Small intestine (tissue), 7 donors: ENCODE measurements around the gene VCL. TPM values are rescaled to one million over a fixed set of nuclear protein-coding genes. Genes with fewer than 3 reads are reported as not detected.
A peak's percentile ranks its signal among the peaks of the same experiment; 100 is the strongest.

Experiments used
- DNase-seq, 2 donors: peaks; one replicate each; pipeline versions ENCODE4 v3.0.0 to v3.0.0-alpha.2; 2013
- FAIRE-seq: peaks from 2 replicates; lab custom pipeline; 2012; peaks lifted over from hg19 to GRCh38; lab: Jason Lieb, UNC
- H3K27ac ChIP-seq, 3 donors: one replicate each; pipeline ENCODE4 v1.5.1; 2013; ENCODE audit warnings: low read length in 2 of 3, mild to moderate bottlenecking in 2 of 3, control low read depth in 1 of 3, inconsistent platforms in 1 of 3, low read depth in 1 of 3, moderate library complexity in 1 of 3
- H3K27me3 ChIP-seq, 3 donors: one replicate each; pipeline ENCODE4 v1.6.1; 2013; ENCODE audit warnings: low read length in 3 of 3, inconsistent platforms in 1 of 3; ENCODE audit not compliant: control insufficient read depth in 3 of 3, insufficient read depth in 3 of 3
- H3K36me3 ChIP-seq, 3 donors: one replicate each; pipeline ENCODE4 v1.6.1; 2013; ENCODE audit warnings: low read length in 3 of 3, inconsistent platforms in 1 of 3, low read depth in 1 of 3, mild to moderate bottlenecking in 1 of 3, moderate library complexity in 1 of 3; ENCODE audit not compliant: control insufficient read depth in 3 of 3, insufficient read depth in 2 of 3
- H3K4me1 ChIP-seq, 3 donors: one replicate each; pipeline ENCODE4 v1.6.1; 2013; ENCODE audit warnings: low read length in 2 of 3, inconsistent platforms in 1 of 3, low read depth in 1 of 3, mild to moderate bottlenecking in 1 of 3, moderate library complexity in 1 of 3; ENCODE audit not compliant: control insufficient read depth in 3 of 3, insufficient read depth in 2 of 3
- H3K4me3 ChIP-seq, 3 donors: one replicate each; pipeline ENCODE4 v1.5.1; 2013; ENCODE audit warnings: low read length in 3 of 3, control low read depth in 1 of 3, inconsistent platforms in 1 of 3, low read depth in 1 of 3, mild to moderate bottlenecking in 1 of 3, moderate library complexity in 1 of 3
- H3K9me3 ChIP-seq, 2 donors: one replicate each; pipeline ENCODE4 v1.6.1; 2013; ENCODE audit warnings: low read depth in 1 of 2, low read length in 1 of 2; ENCODE audit not compliant: control insufficient read depth in 2 of 2, insufficient read depth in 1 of 2
- WGBS, 3 donors: extraction: QIAGEN DNeasy Blood & Tissue Kit; methylation state at CpG; one replicate each; pipeline ENCODE4 v1.1.7; 2013; 5-methylcytosine and 5-hydroxymethylcytosine counted together
- polyA plus RNA-seq, 4 donors: library from polyadenylated mRNA; stranded (reverse) in 3 of 4; unstranded in 1 of 4; fragments of 200-250 nt in 3 of 4; fragments of 120-200 nt in 1 of 4; gene quantifications; one replicate each; pipeline versions ENCODE4 v1.2.1 to v1.2.3, GENCODE V29; 2013
- donor health status: healthy with polysubstance abuse.
- donor health status: control.
- donor health status: control.
- donor health status: Bipolar disorder and iron deficiency.
- donor health status: healthy.

VCL gene
- polyA plus RNA-seq, 4 donors = 8.9 to 32.2 (median 20.9) TPM

GRCh38 chr10:73967022-73967429 is 30.9 kb upstream of the VCL start:
- Histone ChIP-seq H3K27me3 (no peaks in the 10 kb centered on the region), H3K27ac (peak overlapping the region in 2 of 3 donors; percentile 90 to 98), H3K4me3 (no peak overlapping the region), H3K36me3 (no peaks in the 10 kb centered on the region), H3K9me3 (no peaks in the 10 kb centered on the region), H3K4me1 (peaks cover 0 to 30% (median 4%) of the 10 kb centered on the region in 3 donors)
- no peak for DNase-seq
- 76 to 85% (median 83%) methylated on average over 4 of the region's 4 CpGs for WGBS, 3 donors
- no peak for FAIRE-seq

GRCh38 chr10:73967544-73967943 is 30.4 kb upstream of the VCL start:
- no peaks in the 10 kb centered on the region for H3K36me3 ChIP-seq
- peak overlapping the region in 2 of 3 donors; percentile 71 to 90 for H3K27ac ChIP-seq
- DNase-seq (no peak), FAIRE-seq (no peak)
- H3K4me1 ChIP-seq = peaks cover 0 to 31% (median 4%) of the 10 kb centered on the region in 3 donors
- no peak overlapping the region for H3K4me3 ChIP-seq
- no peaks in the 10 kb centered on the region for H3K27me3 ChIP-seq
- H3K9me3 ChIP-seq = no peaks in the 10 kb centered on the region
- WGBS, 3 donors = 84 to 95% (median 93%) methylated on average over 5 of the region's 5 CpGs

GRCh38 chr10:73968098-73968521 is 29.8 kb upstream of the VCL start:
- FAIRE-seq (no peak), DNase-seq (no peak)
- Histone ChIP-seq H3K4me1 (peaks cover 0 to 31% (median 4%) of the 10 kb centered on the region in 3 donors), H3K27ac (peak overlapping the region in 2 of 3 donors; percentile 34 to 90), H3K4me3 (no peak overlapping the region), H3K9me3 (no peaks in the 10 kb centered on the region), H3K27me3 (no peaks in the 10 kb centered on the region), H3K36me3 (no peaks in the 10 kb centered on the region)
- WGBS, 3 donors = 61 to 90% (median 75%) methylated on average over 6 of the region's 6 CpGs

GRCh38 chr10:73969224-73969841 is 28.6 kb upstream of the VCL start:
- WGBS, 3 donors = 50 to 67% (median 51%) methylated on average over 5 of the region's 5 CpGs
- no peaks in the 10 kb centered on the region for H3K27me3 ChIP-seq
- H3K9me3 ChIP-seq = no peaks in the 10 kb centered on the region
- FAIRE-seq = no peak
- H3K4me3 ChIP-seq = no peak overlapping the region
- H3K4me1 ChIP-seq = peaks cover 0 to 31% (median 4%) of the 10 kb centered on the region in 3 donors
- peak overlapping the region in 1 of 3 donors; percentile 42 for H3K27ac ChIP-seq
- peak; percentile 66 to 80 for DNase-seq
- H3K36me3 ChIP-seq = no peaks in the 10 kb centered on the region

- no peak for FAIRE-seq
- Histone ChIP-seq H3K4me1 (peaks cover 0 to 27% (median 4%) of the 10 kb centered on the region in 3 donors), H3K9me3 (peaks cover 0 to 3% of the 10 kb centered on the region in 2 donors), H3K27ac (no peak overlapping the region), H3K27me3 (no peaks in the 10 kb centered on the region), H3K4me3 (no peak overlapping the region), H3K36me3 (no peaks in the 10 kb centered on the region)
- WGBS, 3 donors = 79 to 92% (median 89%) methylated on average over 2 of the region's 2 CpGs
- no peak for DNase-seq
These were observed 27.1 kb upstream of the VCL start for GRCh38 chr10:73970845-73971244.

- H3K9me3 ChIP-seq = peaks cover 0 to 3% of the 10 kb centered on the region in 2 donors
- H3K4me3 ChIP-seq = no peak overlapping the region
- H3K27ac ChIP-seq = no peak overlapping the region
- DNase-seq = peak; percentile 36 to 41
- H3K27me3 ChIP-seq = no peaks in the 10 kb centered on the region
- WGBS, 3 donors = 59 to 80% (median 60%) methylated on average over 2 of the region's 2 CpGs
- H3K4me1 ChIP-seq = peaks cover 0 to 19% (median 4%) of the 10 kb centered on the region in 3 donors
- no peak for FAIRE-seq
- H3K36me3 ChIP-seq = no peaks in the 10 kb centered on the region
These were observed 26.1 kb upstream of the VCL start for GRCh38 chr10:73971636-73972354.

GRCh38 chr10:73973427-73973826 is 24.5 kb upstream of the VCL start:
- peaks cover 0 to 13% (median 0%) of the 10 kb centered on the region in 3 donors for H3K4me1 ChIP-seq
- FAIRE-seq = no peak
- 97 to 100% (median 98%) methylated on average over 2 of the region's 2 CpGs for WGBS, 3 donors
- no peak overlapping the region for H3K4me3 ChIP-seq
- no peaks in the 10 kb centered on the region for H3K36me3 ChIP-seq
- no peak overlapping the region for H3K27ac ChIP-seq
- DNase-seq = no peak
- H3K9me3 ChIP-seq = peaks cover 0 to 3% of the 10 kb centered on the region in 2 donors
- no peaks in the 10 kb centered on the region for H3K27me3 ChIP-seq

- Histone ChIP-seq H3K4me3 (no peak overlapping the region), H3K27me3 (no peaks in the 10 kb centered on the region), H3K4me1 (peaks cover 0 to 10% (median 0%) of the 10 kb centered on the region in 3 donors), H3K9me3 (peaks cover 0 to 3% of the 10 kb centered on the region in 2 donors), H3K36me3 (no peaks in the 10 kb centered on the region), H3K27ac (no peak overlapping the region)
- DNase-seq (no peak), FAIRE-seq (no peak)
- 59 to 68% (median 63%) methylated on average over 5 of the region's 5 CpGs for WGBS, 3 donors
These were observed 23.5 kb upstream of the VCL start for GRCh38 chr10:73974309-73974946.
